GM21737 (cell line): ENCODE results near the gene SGSM2.

Experiments used
- ATAC-seq: cut with Tn5 transposase; IDR thresholded peaks from one replicate; pipeline ENCODE4 v1.9.1; 2021; ENCODE audit warnings: mild to moderate bottlenecking, moderate library complexity; ENCODE audit not compliant: unreplicated experiment

Gene SGSM2

GRCh38 chr17:2416010-2416734 lies 78.9 kb downstream of the SGSM2 start:
- no peak for ATAC-seq

GRCh38 chr17:2418572-2418971 lies 81.3 kb downstream of the SGSM2 start:
- no peak for ATAC-seq

GRCh38 chr17:2419486-2419885 lies 82.2 kb downstream of the SGSM2 start:
- ATAC-seq, result no peak

- no peak for ATAC-seq
Observed at GRCh38 chr17:2420176-2420575, 82.9 kb downstream of the SGSM2 start.

- no peak for ATAC-seq
Observed at GRCh38 chr17:2421315-2422147, 84.2 kb downstream of the SGSM2 start.

GRCh38 chr17:2423271-2423670 lies 86.0 kb downstream of the SGSM2 start:
- no peak for ATAC-seq

- ATAC-seq, result no peak
Observed at GRCh38 chr17:2427215-2427614, 89.9 kb downstream of the SGSM2 start.

GRCh38 chr17:2427910-2428309 lies 90.6 kb downstream of the SGSM2 start:
- ATAC-seq, result no peak
